HepG2 (cell line): Measurements from ENCODE around the gene POU5F1. TPM values are rescaled to one million over a fixed set of nuclear protein-coding genes. Genes with fewer than 3 reads are reported as not detected.

Experiments used
- ATAC-seq: fragments of 200-7000 bp; cut with Tn5 transposase; 3 replicates; pipeline ENCODE4 v1.9.1; 2020; ENCODE audit warnings: mild to moderate bottlenecking, moderate library complexity
- BruUV-seq: library from RNA; stranded (reverse); fragments of 400-500 nt; replicated peaks from 2 replicates; lab custom pipeline; 2021; lab: Mats Ljungman, UMichigan
- CTCF ChIA-PET: fragments of 300-600 bp; formaldehyde crosslinking; extraction: SDS; loops from one replicate; lab custom pipeline; 2021; ENCODE audit warnings: low total read pairs, inconsistent platforms, low intra/inter-chr PET ratio; lab: Yijun Ruan, JAX
- POLR2A ChIA-PET: fragments of 350-600 bp; sonication (Branson Sonifier 250); formaldehyde crosslinking; loops from one replicate; lab custom pipeline; 2020; ENCODE audit warnings: antibody characterized with exemption, inconsistent platforms; lab: Yijun Ruan, JAX
- DNase-seq: peaks from one replicate; pipeline ENCODE4 v3.0.0-alpha.2; 2015; ENCODE audit warnings: low spot score
- FAIRE-seq: peaks from 3 replicates; lab custom pipeline; 2011; peaks lifted over from hg19 to GRCh38; lab: Jason Lieb, UNC
- H2AFZ ChIP-seq: one replicate; pipeline ENCODE4 v1.6.1; 2011; ENCODE audit warnings: low read length, inconsistent platforms
- H3K27ac ChIP-seq: fragments of 300-600 bp; 3 replicates; pipeline ENCODE4 v1.8.0; 2011; ENCODE audit warnings: mixed run types, mild to moderate bottlenecking, mixed read lengths, low read length, inconsistent platforms; ENCODE audit not compliant: insufficient read depth; ENCODE audit errors: extremely low read length
- H3K27me3 ChIP-seq, 2 experiments: fragments of 200-600 bp in 1 of 2; 2 replicates in 1 of 2; 3 replicates in 1 of 2; pipeline versions ENCODE4 v1.6.0 to v1.8.0; 2011; ENCODE audit warnings: low read length in 2 of 2, mild to moderate bottlenecking in 2 of 2, moderate library complexity in 2 of 2, inconsistent platforms in 1 of 2; ENCODE audit not compliant: insufficient read depth in 2 of 2, control insufficient read depth in 1 of 2
- H3K36me3 ChIP-seq, 2 experiments: fragments of 200-600 bp in 1 of 2; replicated peaks in 1 of 2; 2 replicates in 1 of 2; 3 replicates in 1 of 2; pipeline versions ENCODE4 v1.5.1 to v1.8.0; 2011; ENCODE audit warnings: low read length in 2 of 2, inconsistent platforms in 1 of 2; ENCODE audit not compliant: insufficient read depth in 2 of 2, control insufficient read depth in 1 of 2
- H3K4me1 ChIP-seq: 2 replicates; pipeline ENCODE4 v1.5.1; 2012; ENCODE audit warnings: low read length, inconsistent platforms; ENCODE audit not compliant: insufficient read depth
- H3K4me2 ChIP-seq: 2 replicates; pipeline ENCODE4 v1.6.0; 2011; ENCODE audit warnings: low read depth, low read length, inconsistent platforms
- H3K4me3 ChIP-seq, 3 experiments: fragments of 200-600 bp in 1 of 3; sonication (generic), shearing (Covaris generic) in 1 of 3; replicated peaks in 1 of 3; 2 replicates each; pipeline ENCODE4 v1.5.1; 2011 to 2016; ENCODE audit warnings: low read length in 3 of 3, inconsistent platforms in 2 of 3, low read depth in 2 of 3, mild to moderate bottlenecking in 2 of 3, control low read depth in 1 of 3, mixed read lengths in 1 of 3; ENCODE audit not compliant: insufficient read depth in 1 of 3
- H3K79me2 ChIP-seq: one replicate; pipeline ENCODE4 v1.6.1; 2011; ENCODE audit warnings: low read length, inconsistent platforms; ENCODE audit not compliant: insufficient read depth
- H3K9ac ChIP-seq: 2 replicates; pipeline ENCODE4 v1.6.0; 2011; ENCODE audit warnings: mild to moderate bottlenecking, low read depth, low read length, inconsistent platforms; ENCODE audit not compliant: insufficient read depth
- H3K9me3 ChIP-seq: 2 replicates; pipeline ENCODE4 v1.5.1; 2012; ENCODE audit warnings: mild to moderate bottlenecking, low read length
- H4K20me1 ChIP-seq: 2 replicates; pipeline ENCODE4 v1.6.0; 2011; ENCODE audit warnings: inconsistent platforms, mild to moderate bottlenecking, low read length, moderate library complexity; ENCODE audit not compliant: insufficient read depth
- CEBPB ChIP-seq: IDR thresholded peaks from 2 replicates; pipeline ENCODE4 v1.6.1; 2011; ENCODE audit warnings: low read depth, low read length, improper control_type of control experiment, borderline replicate concordance
- PITX1 ChIP-seq: sonication (generic); formaldehyde crosslinking; IDR thresholded peaks from 2 replicates; pipeline ENCODE4 v1.5.1; 2020; ENCODE audit warnings: mild to moderate bottlenecking, missing genetic modification reagents
- RAD51 ChIP-seq: fragments of 450-650 bp; IDR thresholded peaks from 2 replicates; pipeline ENCODE4 v1.6.1; 2016; ENCODE audit warnings: borderline replicate concordance
- SP140L ChIP-seq: sonication (generic); formaldehyde crosslinking; IDR thresholded peaks from 2 replicates; pipeline ENCODE4 v1.4.0; 2020; ENCODE audit warnings: missing genetic modification reagents, borderline replicate concordance
- TBX3 ChIP-seq: fragments of 450-650 bp; IDR thresholded peaks from 2 replicates; pipeline ENCODE4 v1.6.1; 2017; ENCODE audit warnings: antibody characterized with exemption, mild to moderate bottlenecking, inconsistent platforms, borderline replicate concordance
- U2AF2 ChIP-seq: fragments of 200-400 bp; formaldehyde crosslinking; IDR thresholded peaks from 2 replicates; pipeline ENCODE4 v1.6.1; 2017; ENCODE audit warnings: low read depth, mild to moderate bottlenecking, low read length
- ZNF646 ChIP-seq: sonication (generic); formaldehyde crosslinking; IDR thresholded peaks from 2 replicates; pipeline ENCODE4 v1.9.0; 2021; ENCODE audit warnings: mild to moderate bottlenecking, missing genetic modification reagents
- ZNF790 ChIP-seq: sonication (generic); formaldehyde crosslinking; IDR thresholded peaks from 2 replicates; pipeline ENCODE4 v1.8.0; 2022; ENCODE audit warnings: missing genetic modification reagents, mild to moderate bottlenecking, borderline replicate concordance
- whole genome bisulfite sequencing: methylation state at CpG from one replicate; pipeline ENCODE4 v1.1.6; 2017; ENCODE audit warnings: low lambda C conversion rate; 5-methylcytosine and 5-hydroxymethylcytosine counted together
- in situ Hi-C: cut with HindIII; loops from 2 replicates; pipeline ENCODE4 v1.10.0; 2017; ENCODE audit warnings: low pct_unique_long_range_greater_than_20kb; ENCODE audit not compliant: extremely low pct_ligation_motif_present
- intact Hi-C: fragments of 100-400 bp; cut with micrococcal nuclease; formaldehyde crosslinking; loops from one replicate; pipeline ENCODE4 v1.10.0; 2022; ENCODE audit not compliant: unreplicated experiment
- polyA plus RNA-seq, 8 experiments: library from polyadenylated mRNA; depleted of rRNA in 3 of 8; stranded (reverse) in 7 of 8; unstranded in 1 of 8; fragments of >200 nt; fragmentation: Illumina TruSeq in 4 of 8; extraction: Trizol in 4 of 8; gene quantifications; 2 replicates each; pipeline versions ENCODE4 v1.2.1 to v1.2.3, GENCODE V29; 2011 to 2016; ENCODE audit warnings: low read depth in 4 of 8, missing spikeins in 1 of 8, mixed read lengths in 1 of 8; ENCODE audit not compliant: insufficient read depth in 1 of 8
- total RNA-seq, 5 experiments: library from RNA; depleted of rRNA; stranded (reverse); fragments of >200 nt; fragmentation: Illumina TruSeq; extraction: Trizol; gene quantifications; 2 replicates each; pipeline ENCODE4 v1.2.3, GENCODE V29; 2016; ENCODE audit warnings: low read depth in 1 of 5
- TF ChIP-seq, protein P1 (sequence below): sonication (generic); formaldehyde crosslinking; IDR thresholded peaks from 2 replicates; pipeline ENCODE4 v1.8.0; 2022; ENCODE audit warnings: missing genetic modification reagents, mild to moderate bottlenecking, inconsistent platforms, borderline replicate concordance
- TF ChIP-seq, protein P2 (sequence below): sonication (generic); formaldehyde crosslinking; IDR thresholded peaks from 2 replicates; pipeline ENCODE4 v1.4.0; 2020; ENCODE audit warnings: mild to moderate bottlenecking, missing genetic modification reagents
- TF ChIP-seq, protein P3 (sequence below): sonication (generic); formaldehyde crosslinking; IDR thresholded peaks from 2 replicates; pipeline ENCODE4 v1.4.0; 2020; ENCODE audit warnings: missing genetic modification reagents

POU5F1 gene
- total and polyA plus RNA-seq, 2 of the 13 experiments (the other 11 are each of a cell fraction or from before 2014, with no cell fraction given), result 2.5 to 7.2 TPM

- Histone ChIP-seq H3K79me2 (no peaks in the 10 kb centered on the region), H3K4me1 (no peaks in the 10 kb centered on the region), H4K20me1 (no peaks in the 10 kb centered on the region), H2AFZ (no peak overlapping the region), H3K36me3 (no peaks in the 10 kb centered on the region), H3K9me3 (no peaks in the 10 kb centered on the region), H3K4me2 (no peak overlapping the region), H3K9ac (no peak overlapping the region), H3K27me3 (peaks cover 0 to 23% of the 10 kb centered on the region in 2 experiments; a peak in 3 of 5 replicates), H3K4me3 (no peak overlapping the region), H3K27ac (no peak overlapping the region)
- 47% methylated on average over 3 of the region's 3 CpGs for WGBS
- ATAC-seq (no peak), DNase-seq (no peak), FAIRE-seq (no peak)
- ChIA-PET CTCF (no interaction called here), POLR2A (no interaction called here)
- in situ Hi-C loops, result no loop called here
- intact Hi-C loops, result no loop called here
- no TSS peak for BruUV-seq
- TF ChIP-seq SP140L (CRISPR knock-in tag), result no peak
- TF ChIP-seq ZNF646 (CRISPR knock-in tag), result no peak
- no peak for TF ChIP-seq TBX3
- no peak for TF ChIP-seq U2AF2
- no peak for TF ChIP-seq CEBPB
- TF ChIP-seq, protein P1, sequence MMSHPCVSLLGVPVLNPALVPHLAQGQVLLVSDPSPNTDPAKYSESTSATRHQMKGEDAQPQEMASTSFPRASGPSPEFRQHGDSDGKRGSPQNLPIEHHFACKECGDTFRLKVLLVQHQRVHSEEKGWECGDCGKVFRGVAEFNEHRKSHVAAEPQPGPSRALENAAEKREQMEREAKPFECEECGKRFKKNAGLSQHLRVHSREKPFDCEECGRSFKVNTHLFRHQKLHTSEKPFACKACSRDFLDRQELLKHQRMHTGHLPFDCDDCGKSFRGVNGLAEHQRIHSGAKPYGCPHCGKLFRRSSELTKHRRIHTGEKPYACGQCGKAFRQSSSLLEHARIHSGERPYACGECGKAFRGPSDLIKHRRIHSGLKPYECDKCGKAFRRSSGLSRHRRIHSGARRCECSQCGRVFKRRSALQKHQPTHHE (CRISPR knock-in tag), result no peak
- TF ChIP-seq, protein P2, sequence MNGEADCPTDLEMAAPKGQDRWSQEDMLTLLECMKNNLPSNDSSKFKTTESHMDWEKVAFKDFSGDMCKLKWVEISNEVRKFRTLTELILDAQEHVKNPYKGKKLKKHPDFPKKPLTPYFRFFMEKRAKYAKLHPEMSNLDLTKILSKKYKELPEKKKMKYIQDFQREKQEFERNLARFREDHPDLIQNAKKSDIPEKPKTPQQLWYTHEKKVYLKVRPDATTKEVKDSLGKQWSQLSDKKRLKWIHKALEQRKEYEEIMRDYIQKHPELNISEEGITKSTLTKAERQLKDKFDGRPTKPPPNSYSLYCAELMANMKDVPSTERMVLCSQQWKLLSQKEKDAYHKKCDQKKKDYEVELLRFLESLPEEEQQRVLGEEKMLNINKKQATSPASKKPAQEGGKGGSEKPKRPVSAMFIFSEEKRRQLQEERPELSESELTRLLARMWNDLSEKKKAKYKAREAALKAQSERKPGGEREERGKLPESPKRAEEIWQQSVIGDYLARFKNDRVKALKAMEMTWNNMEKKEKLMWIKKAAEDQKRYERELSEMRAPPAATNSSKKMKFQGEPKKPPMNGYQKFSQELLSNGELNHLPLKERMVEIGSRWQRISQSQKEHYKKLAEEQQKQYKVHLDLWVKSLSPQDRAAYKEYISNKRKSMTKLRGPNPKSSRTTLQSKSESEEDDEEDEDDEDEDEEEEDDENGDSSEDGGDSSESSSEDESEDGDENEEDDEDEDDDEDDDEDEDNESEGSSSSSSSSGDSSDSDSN (CRISPR knock-in tag), result no peak
- no peak for TF ChIP-seq ZNF790 (CRISPR knock-in tag)
- no peak for TF ChIP-seq PITX1
- TF ChIP-seq, protein P3, sequence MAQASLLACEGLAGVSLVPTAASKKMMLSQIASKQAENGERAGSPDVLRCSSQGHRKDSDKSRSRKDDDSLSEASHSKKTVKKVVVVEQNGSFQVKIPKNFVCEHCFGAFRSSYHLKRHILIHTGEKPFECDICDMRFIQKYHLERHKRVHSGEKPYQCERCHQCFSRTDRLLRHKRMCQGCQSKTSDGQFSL (CRISPR knock-in tag), result no peak
- TF ChIP-seq RAD51, result no peak
These were observed 39.7 kb downstream of the POU5F1 start for GRCh38 chr6:31130751-31131150.
